AG09319 (cell line): ENCODE data around the gene MOK.
"Not testable (repeated sequence)": the region's sequence is repeated elsewhere in the genome, so short reads cannot be mapped to it uniquely, and the experiment has no call there.

ENCODE experiments used
- DNase-seq: peaks from one replicate; pipeline ENCODE4 v3.0.0-alpha.2; 2010; ENCODE audit warnings: low read depth; ENCODE audit errors: extremely low read depth
- CTCF ChIP-seq: IDR thresholded peaks from 2 replicates; pipeline ENCODE4 v1.5.1; 2011; ENCODE audit warnings: low read depth, mild to moderate bottlenecking, inconsistent platforms, low read length, moderate library complexity

Gene MOK

GRCh38 chr14:102241147-102241546 lies 63.8 kb downstream of the MOK start:
- TF ChIP-seq CTCF: no peak

GRCh38 chr14:102240481-102240880 lies 64.5 kb downstream of the MOK start:
- DNase-seq: not testable (repeated sequence)

More at GRCh38 chr14:102241147-102241546, 63.8 kb downstream of the MOK start:
- DNase-seq: no peak

- DNase-seq: no peak
- no peak for TF ChIP-seq CTCF
Observed at GRCh38 chr14:102239231-102239630, 65.7 kb downstream of the MOK start.

- DNase-seq: no peak
- TF ChIP-seq CTCF: no peak
Observed at GRCh38 chr14:102238766-102239165, 66.2 kb downstream of the MOK start.

- no peak for DNase-seq
- TF ChIP-seq CTCF: no peak
Observed at GRCh38 chr14:102238131-102238530, 66.8 kb downstream of the MOK start.

GRCh38 chr14:102236026-102236425 lies 68.9 kb downstream of the MOK start:
- TF ChIP-seq CTCF: no peak
- DNase-seq: no peak

GRCh38 chr14:102235275-102235897 lies 69.6 kb downstream of the MOK start:
- peak; percentile 80 for TF ChIP-seq CTCF

More at GRCh38 chr14:102235275-102235897, 69.6 kb downstream of the MOK start:
- DNase-seq: peak; percentile 44
